H9 (cell line): ENCODE data around the gene OR52H1. TPM values are rescaled to one million over a fixed set of nuclear protein-coding genes. Genes with fewer than 3 reads are reported as not detected.

Source experiments
- DNase-seq: peaks from one replicate; pipeline ENCODE4 v3.0.0-alpha.2; 2017
- H2AFZ ChIP-seq: one replicate; pipeline ENCODE4 v1.6.1; 2013; ENCODE audit warnings: mild to moderate bottlenecking, low read length, control low read depth, moderate library complexity
- H2AK5ac ChIP-seq: 2 replicates; pipeline ENCODE4 v1.6.1; 2013; ENCODE audit warnings: low read length, control low read depth, mixed read lengths; ENCODE audit not compliant: insufficient read length
- H2BK120ac ChIP-seq: one replicate; pipeline ENCODE4 v1.6.1; 2013; ENCODE audit warnings: low read depth, mild to moderate bottlenecking, low read length, control low read depth, inconsistent platforms; ENCODE audit not compliant: poor library complexity, severe bottlenecking
- H2BK12ac ChIP-seq: 2 replicates; pipeline ENCODE4 v1.6.1; 2013; ENCODE audit warnings: low read length, control low read depth, mixed read lengths, low read depth; ENCODE audit not compliant: insufficient read length
- H2BK15ac ChIP-seq: 2 replicates; pipeline ENCODE4 v1.6.1; 2013; ENCODE audit warnings: low read depth, low read length, control low read depth
- H2BK20ac ChIP-seq: one replicate; pipeline ENCODE4 v1.6.1; 2013; ENCODE audit warnings: low read depth, mild to moderate bottlenecking, low read length, control low read depth, inconsistent platforms; ENCODE audit not compliant: poor library complexity, severe bottlenecking
- H2BK5ac ChIP-seq: 2 replicates; pipeline ENCODE4 v1.6.1; 2013; ENCODE audit warnings: low read length, control low read depth, mixed read lengths; ENCODE audit not compliant: insufficient read length
- H3K14ac ChIP-seq: 2 replicates; pipeline ENCODE4 v1.6.1; 2013; ENCODE audit warnings: low read length, control low read depth; ENCODE audit not compliant: insufficient read depth
- H3K18ac ChIP-seq: 2 replicates; pipeline ENCODE4 v1.6.1; 2013; ENCODE audit warnings: low read depth, mild to moderate bottlenecking, mixed read lengths, low read length, control low read depth; ENCODE audit not compliant: insufficient read length
- H3K23ac ChIP-seq: 2 replicates; pipeline ENCODE4 v1.6.1; 2013; ENCODE audit warnings: low read length, control low read depth, mixed read lengths, low read depth; ENCODE audit not compliant: insufficient read length
- H3K23me2 ChIP-seq: 2 replicates; pipeline ENCODE4 v1.6.1; 2013; ENCODE audit warnings: low read depth, mild to moderate bottlenecking, mixed read lengths, low read length, control low read depth; ENCODE audit not compliant: insufficient read length, poor library complexity, severe bottlenecking
- H3K27ac ChIP-seq: 2 replicates; pipeline ENCODE4 v1.5.1; 2013; ENCODE audit warnings: low read length, control low read depth, mixed read lengths, low read depth; ENCODE audit not compliant: insufficient read length
- H3K27me3 ChIP-seq: 2 replicates; pipeline ENCODE4 v1.6.1; 2013; ENCODE audit warnings: low read length, control low read depth, inconsistent platforms; ENCODE audit not compliant: insufficient read depth
- H3K4ac ChIP-seq: 2 replicates; pipeline ENCODE4 v1.6.1; 2013; ENCODE audit warnings: low read depth, mild to moderate bottlenecking, control low read depth, inconsistent platforms, low read length, moderate library complexity
- H3K4me1 ChIP-seq: 2 replicates; pipeline ENCODE4 v1.6.1; 2013; ENCODE audit warnings: low read length, control low read depth, inconsistent platforms; ENCODE audit not compliant: insufficient read depth
- H3K4me2 ChIP-seq: 2 replicates; pipeline ENCODE4 v1.6.1; 2013; ENCODE audit warnings: low read length, control low read depth, mixed read lengths; ENCODE audit not compliant: insufficient read length, insufficient read depth
- H3K56ac ChIP-seq: 2 replicates; pipeline ENCODE4 v1.6.1; 2013; ENCODE audit warnings: low read depth, mild to moderate bottlenecking, mixed read lengths, low read length, control low read depth; ENCODE audit not compliant: insufficient read length
- H3K79me1 ChIP-seq: 2 replicates; pipeline ENCODE4 v1.6.1; 2013; ENCODE audit warnings: low read depth, mild to moderate bottlenecking, moderate library complexity, low read length, control low read depth, inconsistent platforms; ENCODE audit not compliant: insufficient read depth, poor library complexity, severe bottlenecking
- H3K79me2 ChIP-seq: 2 replicates; pipeline ENCODE4 v1.6.1; 2013; ENCODE audit warnings: low read length, control low read depth, inconsistent platforms; ENCODE audit not compliant: insufficient read depth
- H3K9ac ChIP-seq: 2 replicates; pipeline ENCODE4 v1.6.1; 2013; ENCODE audit warnings: low read length, control low read depth, mixed read lengths; ENCODE audit not compliant: insufficient read length; ENCODE audit errors: extremely low read depth
- H3K9me3 ChIP-seq: one replicate; pipeline ENCODE4 v1.6.1; 2013; ENCODE audit warnings: low read depth, low read length, inconsistent platforms; ENCODE audit not compliant: control insufficient read depth
- H3T11ph ChIP-seq: one replicate; pipeline ENCODE4 v1.6.1; 2013; ENCODE audit warnings: mild to moderate bottlenecking, low read length, control low read depth, inconsistent platforms
- H4K20me1 ChIP-seq: one replicate; pipeline ENCODE4 v1.6.1; 2013; ENCODE audit not compliant: control insufficient read depth, insufficient read length, insufficient read depth
- H4K5ac ChIP-seq: 2 replicates; pipeline ENCODE4 v1.6.1; 2013; ENCODE audit warnings: low read depth, mild to moderate bottlenecking, mixed read lengths, low read length, control low read depth; ENCODE audit not compliant: insufficient read length
- H4K8ac ChIP-seq: replicated peaks from 2 replicates; pipeline ENCODE4 v1.6.1; 2013; ENCODE audit warnings: low read length, control low read depth, mixed read lengths, low read depth; ENCODE audit not compliant: insufficient read length
- H4K91ac ChIP-seq: 2 replicates; pipeline ENCODE4 v1.6.1; 2013; ENCODE audit warnings: low read depth, mild to moderate bottlenecking, moderate library complexity, mixed read lengths, low read length, control low read depth; ENCODE audit not compliant: insufficient read length
- H3K27ac Mint-ChIP-seq, 3 experiments: 2 replicates in 2 of 3; 3 replicates in 1 of 3; pipeline ENCODE4 v1.8.0; 2020 to 2021; ENCODE audit warnings: mixed read lengths in 3 of 3, mild to moderate bottlenecking in 1 of 3, moderate library complexity in 1 of 3
- H3K27me3 Mint-ChIP-seq: 2 replicates; pipeline ENCODE4 v1.8.0; 2021; ENCODE audit warnings: low read depth, mild to moderate bottlenecking, moderate library complexity, mixed read lengths
- H3K36me3 Mint-ChIP-seq, 3 experiments: 2 replicates in 2 of 3; 3 replicates in 1 of 3; pipeline ENCODE4 v1.8.0; 2020 to 2021; ENCODE audit warnings: low read depth in 3 of 3, mixed read lengths in 3 of 3; ENCODE audit not compliant: insufficient read depth in 1 of 3
- H3K4me1 Mint-ChIP-seq, 2 experiments: 2 replicates each; pipeline ENCODE4 v1.8.0; 2020; ENCODE audit warnings: mixed read lengths in 2 of 2
- H3K4me3 Mint-ChIP-seq, 2 experiments: 2 replicates in 1 of 2; 3 replicates in 1 of 2; pipeline ENCODE4 v1.8.0; 2020 to 2021; ENCODE audit warnings: mild to moderate bottlenecking in 2 of 2, mixed read lengths in 2 of 2, moderate library complexity in 1 of 2
- H3K9me3 Mint-ChIP-seq, 2 experiments: 2 replicates in 1 of 2; 3 replicates in 1 of 2; pipeline ENCODE4 v1.8.0; 2020; ENCODE audit warnings: mild to moderate bottlenecking in 2 of 2, mixed read lengths in 2 of 2, moderate library complexity in 1 of 2
- WGBS: extraction: QIAGEN DNeasy Blood & Tissue Kit; methylation state at CpG from one replicate; pipeline ENCODE4 v1.1.7; 2013; ENCODE audit warnings: missing lambda C conversion rate, low lambda C conversion rate, mixed read lengths; ENCODE audit not compliant: insufficient read length; ENCODE audit errors: extremely low coverage; 5-methylcytosine and 5-hydroxymethylcytosine counted together
- total RNA-seq: library from RNA; stranded (reverse); gene quantifications from 2 replicates; pipeline ENCODE4 v1.2.1, GENCODE V29; 2021
- TF ChIP-seq, protein P1 (sequence below): fragments of 200-600 bp; sonication (generic); conservative IDR thresholded peaks from 3 replicates; pipeline ENCODE4 v1.8.0; 2021; ENCODE audit warnings: antibody characterized with exemption, mild to moderate bottlenecking

Gene OR52H1
- total RNA-seq, 1 experiment from 2014 or later, result not detected

DNA sequence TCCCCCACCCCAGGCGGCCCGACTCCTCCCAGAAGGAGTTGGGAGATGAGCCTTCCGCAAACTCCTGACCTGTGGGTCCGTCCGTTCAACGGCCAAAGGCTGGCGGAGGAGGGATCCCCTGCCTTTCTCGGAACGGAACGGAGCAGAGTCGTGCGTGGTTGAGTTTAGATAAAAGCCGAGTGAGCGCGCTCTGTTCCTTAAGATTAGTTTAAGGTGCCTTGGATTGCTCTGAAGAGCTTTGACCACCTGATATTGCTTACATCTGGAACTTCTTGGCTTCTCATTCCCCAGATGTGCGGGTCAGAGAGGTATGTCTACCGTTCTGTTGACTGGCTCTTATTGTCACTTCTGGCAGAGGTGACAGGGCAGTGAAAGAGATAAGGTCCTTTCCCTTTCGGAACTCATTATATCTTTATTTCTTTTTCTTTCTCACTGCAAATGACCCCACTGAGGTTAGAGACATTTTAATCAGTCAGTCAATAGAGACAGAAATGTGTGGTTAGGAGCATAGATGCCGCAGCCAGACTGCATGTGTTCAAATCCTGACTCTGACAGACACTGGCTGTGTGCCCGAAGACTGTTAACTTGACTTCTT is 48.4 kb upstream of the OR52H1 start, which contains the start of gene TRIM6:
TRIM6 (plus strand) TSS at position 31 of the 595 bp plus-strand sequence; CDS start at position 292, 261 bp downstream.
- no peaks in the 10 kb centered on the region for H3K9me3 ChIP-seq
- no peak within 1 kb of the TSS for H2BK20ac ChIP-seq
- no peak within 1 kb of the TSS for H3K23ac ChIP-seq
- H2BK5ac ChIP-seq, result no peak within 1 kb of the TSS
- no CpG with 5 or more reads among the region's 20 CpGs for WGBS
- Mint-ChIP-seq H3K36me3 (no peaks in the 10 kb centered on the region; a peak in 1 of 7 replicates), H3K4me3 (peak within 1 kb of the TSS; percentile 85 to 93), H3K27me3 (no peaks in the 10 kb centered on the region; the same call in 1 of the 2 replicates), H3K9me3 (no peaks in the 10 kb centered on the region), H3K27ac (peak within 1 kb of the TSS; percentile 91 to 94 (median 93)), H3K4me1 (peaks cover 35 to 41% of the 10 kb centered on the region in 2 experiments)
- H4K5ac ChIP-seq, result no peak within 1 kb of the TSS
- no peak within 1 kb of the TSS for H3K18ac ChIP-seq
- H2BK12ac ChIP-seq, result no peak within 1 kb of the TSS
- no peaks in the 10 kb centered on the region for H4K20me1 ChIP-seq
- peaks cover 7% of the 10 kb centered on the region for H3K23me2 ChIP-seq
- H2AK5ac ChIP-seq, result no peak within 1 kb of the TSS
- H4K8ac ChIP-seq, result no peak within 1 kb of the TSS
- H2BK120ac ChIP-seq, result no peak within 1 kb of the TSS
- no peaks in the 10 kb centered on the region for H3K79me1 ChIP-seq
- no peak within 1 kb of the TSS for H3K27ac ChIP-seq
- H3K79me2 ChIP-seq, result peaks cover 4% of the 10 kb centered on the region; the same call in 1 of the 2 replicates
- no peak within 1 kb of the TSS for H3K56ac ChIP-seq
- no peak within 1 kb of the TSS for H4K91ac ChIP-seq
- H3K4ac ChIP-seq, result no peak within 1 kb of the TSS
- TF ChIP-seq, protein P1, sequence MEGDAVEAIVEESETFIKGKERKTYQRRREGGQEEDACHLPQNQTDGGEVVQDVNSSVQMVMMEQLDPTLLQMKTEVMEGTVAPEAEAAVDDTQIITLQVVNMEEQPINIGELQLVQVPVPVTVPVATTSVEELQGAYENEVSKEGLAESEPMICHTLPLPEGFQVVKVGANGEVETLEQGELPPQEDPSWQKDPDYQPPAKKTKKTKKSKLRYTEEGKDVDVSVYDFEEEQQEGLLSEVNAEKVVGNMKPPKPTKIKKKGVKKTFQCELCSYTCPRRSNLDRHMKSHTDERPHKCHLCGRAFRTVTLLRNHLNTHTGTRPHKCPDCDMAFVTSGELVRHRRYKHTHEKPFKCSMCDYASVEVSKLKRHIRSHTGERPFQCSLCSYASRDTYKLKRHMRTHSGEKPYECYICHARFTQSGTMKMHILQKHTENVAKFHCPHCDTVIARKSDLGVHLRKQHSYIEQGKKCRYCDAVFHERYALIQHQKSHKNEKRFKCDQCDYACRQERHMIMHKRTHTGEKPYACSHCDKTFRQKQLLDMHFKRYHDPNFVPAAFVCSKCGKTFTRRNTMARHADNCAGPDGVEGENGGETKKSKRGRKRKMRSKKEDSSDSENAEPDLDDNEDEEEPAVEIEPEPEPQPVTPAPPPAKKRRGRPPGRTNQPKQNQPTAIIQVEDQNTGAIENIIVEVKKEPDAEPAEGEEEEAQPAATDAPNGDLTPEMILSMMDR, result no peak
- no peak within 1 kb of the TSS for H2BK15ac ChIP-seq
- H3K27me3 ChIP-seq, result no peaks in the 10 kb centered on the region
- no peaks in the 10 kb centered on the region for H3K4me1 ChIP-seq
- peak within 1 kb of the TSS; percentile 79; the same call in 1 of the 2 replicates for H3K14ac ChIP-seq
- no peak within 1 kb of the TSS for H3T11ph ChIP-seq
- H2AFZ ChIP-seq, result peak within 1 kb of the TSS; percentile 73
- H3K4me2 ChIP-seq, result peak within 1 kb of the TSS; percentile 62
- H3K9ac ChIP-seq, result peak within 1 kb of the TSS; percentile 62
- DNase-seq, result peak; percentile 74
